Measurements from ENCODE around the gene CNTNAP2. TPM values are rescaled to one million over a fixed set of nuclear protein-coding genes. Genes with fewer than 3 reads are reported as not detected.

Gene CNTNAP2
- total and polyA plus RNA-seq, 2 of the 13 experiments (the other 11 are each of a cell fraction or from before 2014, with no cell fraction given): 0.40 to 0.42 TPM

DNA sequence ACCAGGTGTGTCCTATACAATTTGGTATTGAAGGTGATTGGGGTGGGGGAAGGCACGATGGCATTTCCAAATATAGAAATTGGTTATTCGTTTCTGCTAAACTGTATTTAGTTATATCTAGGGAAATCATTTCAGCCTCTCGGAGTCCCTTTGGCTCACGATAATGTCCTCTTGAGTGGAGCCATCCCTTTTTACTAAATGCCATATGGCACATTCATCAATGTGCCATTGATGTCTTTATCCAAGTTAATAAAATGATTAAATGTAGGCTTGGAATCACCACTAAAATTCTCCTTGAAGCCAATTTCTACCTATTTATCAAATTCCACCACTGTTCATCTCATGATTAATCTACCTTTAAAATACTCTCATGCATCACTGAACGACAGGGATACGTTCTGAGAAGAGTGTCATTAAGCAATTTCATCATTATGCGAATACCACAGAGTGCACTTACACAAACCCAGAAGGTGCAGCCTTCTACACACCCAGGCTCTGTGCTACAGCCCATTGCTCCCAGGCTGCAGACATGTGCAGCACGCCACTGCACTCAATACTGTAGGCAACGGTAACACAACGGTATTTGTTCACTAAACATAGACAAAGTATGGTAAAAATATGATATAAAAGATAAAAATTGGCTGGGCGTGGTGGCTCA, 2254.8 kb downstream of the CNTNAP2 start:
- no peak for TF ChIP-seq FOXJ3 (CRISPR knock-in tag; IDR thresholded peaks at IDR 0.05; ENCODE audit: borderline replicate concordance)
- Histone ChIP-seq H3K9me3 (ENCODE audit: low read length) (no peaks in the 10 kb centered on the region), H3K27ac (ENCODE audit: extremely low read length, insufficient read depth, low read length) (no peak overlapping the region), H2AFZ (ENCODE audit: low read length) (no peak overlapping the region), H3K36me3 (replicated peaks in 1 of 2; ENCODE audit: control insufficient read depth in 1 of 2, insufficient read depth in 2 of 2, low read length in 2 of 2) (no peaks in the 10 kb centered on the region), H3K4me1 (ENCODE audit: insufficient read depth, low read length) (no peaks in the 10 kb centered on the region), H3K9ac (ENCODE audit: insufficient read depth, low read depth, low read length) (no peak overlapping the region), H3K4me3 (replicated peaks in 1 of 3; ENCODE audit: insufficient read depth in 1 of 3, low read depth in 2 of 3, low read length in 3 of 3) (no peak overlapping the region), H3K79me2 (ENCODE audit: insufficient read depth, low read length) (no peaks in the 10 kb centered on the region), H3K4me2 (ENCODE audit: low read depth, low read length) (no peak overlapping the region), H4K20me1 (ENCODE audit: insufficient read depth, low read length) (no peaks in the 10 kb centered on the region), H3K27me3 (ENCODE audit: control insufficient read depth in 1 of 2, insufficient read depth in 2 of 2, low read length in 2 of 2) (no peaks in the 10 kb centered on the region; a peak in 1 of 5 replicates)
- ChIA-PET CTCF (ENCODE audit: low intra/inter-chr PET ratio, low total read pairs) (no interaction called here), POLR2A (no interaction called here)
- intact Hi-C loops (cut with micrococcal nuclease; ENCODE audit: unreplicated experiment): no loop called here
- FAIRE-seq: no peak
- no TSS peak for BruUV-seq (replicated peaks)
- ATAC-seq: no peak
- in situ Hi-C loops (cut with HindIII; ENCODE audit: extremely low pct_ligation_motif_present, low pct_unique_long_range_greater_than_20kb): no loop called here
- DNase-seq (ENCODE audit: low spot score): no peak
- WGBS (ENCODE audit: low lambda C conversion rate): 88% methylated on average over 11 of the region's 11 CpGs

DNA sequence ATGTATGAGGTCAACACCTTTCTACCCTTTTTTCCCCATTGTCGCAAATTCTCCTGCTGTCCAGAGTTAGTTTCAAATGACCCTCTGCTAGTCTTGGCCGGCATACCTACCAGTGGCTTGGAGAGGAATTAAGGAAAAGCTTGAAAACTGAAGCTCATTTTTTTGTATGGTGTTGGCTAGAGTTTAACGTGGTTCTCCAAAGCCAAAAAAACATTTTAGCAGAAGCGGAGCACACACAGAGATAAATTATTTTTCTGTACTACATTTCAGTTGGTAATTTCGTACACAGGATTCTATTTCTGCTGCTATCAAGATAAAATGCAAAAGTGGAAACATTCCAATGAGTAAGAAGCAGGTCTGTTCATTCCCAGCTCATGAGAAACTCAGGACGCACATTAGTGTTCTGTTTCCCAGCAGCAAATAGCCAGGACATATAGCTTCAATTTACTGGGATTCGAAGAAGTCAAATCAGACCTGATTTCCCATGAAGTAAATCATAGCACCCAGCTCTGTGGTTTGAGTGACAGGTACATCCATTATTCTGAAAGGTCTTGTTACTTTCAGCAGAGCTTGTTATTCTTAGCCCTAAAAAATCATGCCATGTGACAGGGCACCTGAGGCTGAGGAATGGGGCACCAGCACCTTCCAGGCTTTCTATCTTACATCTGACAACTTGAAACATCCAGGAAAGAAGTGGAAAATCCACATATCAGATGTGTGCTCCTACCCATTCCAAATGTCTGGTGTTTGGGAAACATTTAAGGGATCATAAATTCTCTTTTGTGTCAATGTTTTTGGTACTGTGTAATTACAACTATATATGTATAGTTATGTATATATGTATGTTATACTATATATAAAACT, 2258.0 kb downstream of the CNTNAP2 start:
- no peaks in the 10 kb centered on the region for H3K9me3 ChIP-seq (ENCODE audit: low read length)
- no peaks in the 10 kb centered on the region for H3K36me3 ChIP-seq (replicated peaks in 1 of 2; ENCODE audit: control insufficient read depth in 1 of 2, insufficient read depth in 2 of 2, low read length in 2 of 2)
- H2AFZ ChIP-seq (ENCODE audit: low read length): no peak overlapping the region
- in situ Hi-C loops (cut with HindIII; ENCODE audit: extremely low pct_ligation_motif_present, low pct_unique_long_range_greater_than_20kb) (no loop called here), intact Hi-C loops (cut with micrococcal nuclease; ENCODE audit: unreplicated experiment) (no loop called here)
- POLR2A ChIA-PET: no interaction called here
- H3K79me2 ChIP-seq (ENCODE audit: insufficient read depth, low read length): no peaks in the 10 kb centered on the region
- no peaks in the 10 kb centered on the region for H3K4me1 ChIP-seq (ENCODE audit: insufficient read depth, low read length)
- no peaks in the 10 kb centered on the region; a peak in 1 of 5 replicates for H3K27me3 ChIP-seq (ENCODE audit: control insufficient read depth in 1 of 2, insufficient read depth in 2 of 2, low read length in 2 of 2)
- DNase-seq (ENCODE audit: low spot score) (no peak), ATAC-seq (no peak), FAIRE-seq (no peak)
- CTCF ChIA-PET (ENCODE audit: low intra/inter-chr PET ratio, low total read pairs): no interaction called here
- no peak overlapping the region for H3K27ac ChIP-seq (ENCODE audit: extremely low read length, insufficient read depth, low read length)
- WGBS (ENCODE audit: low lambda C conversion rate): 89% methylated on average over 7 of the region's 7 CpGs
- H3K4me3 ChIP-seq (replicated peaks in 1 of 3; ENCODE audit: insufficient read depth in 1 of 3, low read depth in 2 of 3, low read length in 3 of 3): no peak overlapping the region
- H4K20me1 ChIP-seq (ENCODE audit: insufficient read depth, low read length): no peaks in the 10 kb centered on the region
- BruUV-seq (replicated peaks): no TSS peak
- no peak overlapping the region for H3K4me2 ChIP-seq (ENCODE audit: low read depth, low read length)
- H3K9ac ChIP-seq (ENCODE audit: insufficient read depth, low read depth, low read length): no peak overlapping the region
- TF ChIP-seq ZNF709 (CRISPR knock-in tag; IDR thresholded peaks at IDR 0.05) (no peak), ZNF589 (CRISPR knock-in tag; conservative IDR thresholded peaks at IDR 0.05) (no peak), ZNF274 (CRISPR knock-in tag; IDR thresholded peaks at IDR 0.05) (no peak), ZNF549 (CRISPR knock-in tag; IDR thresholded peaks at IDR 0.05) (no peak), ARNT (IDR thresholded peaks at IDR 0.05) (no peak), ZNF644 (CRISPR knock-in tag; IDR thresholded peaks at IDR 0.05; ENCODE audit: low read depth) (no peak), ZNF558 (CRISPR knock-in tag; IDR thresholded peaks at IDR 0.05; ENCODE audit: borderline replicate concordance) (no peak), GATAD2A (CRISPR knock-in tag; IDR thresholded peaks at IDR 0.05) (no peak), TGIF2 (CRISPR knock-in tag; IDR thresholded peaks at IDR 0.05) (no peak)
- TF ChIP-seq, protein P1, sequence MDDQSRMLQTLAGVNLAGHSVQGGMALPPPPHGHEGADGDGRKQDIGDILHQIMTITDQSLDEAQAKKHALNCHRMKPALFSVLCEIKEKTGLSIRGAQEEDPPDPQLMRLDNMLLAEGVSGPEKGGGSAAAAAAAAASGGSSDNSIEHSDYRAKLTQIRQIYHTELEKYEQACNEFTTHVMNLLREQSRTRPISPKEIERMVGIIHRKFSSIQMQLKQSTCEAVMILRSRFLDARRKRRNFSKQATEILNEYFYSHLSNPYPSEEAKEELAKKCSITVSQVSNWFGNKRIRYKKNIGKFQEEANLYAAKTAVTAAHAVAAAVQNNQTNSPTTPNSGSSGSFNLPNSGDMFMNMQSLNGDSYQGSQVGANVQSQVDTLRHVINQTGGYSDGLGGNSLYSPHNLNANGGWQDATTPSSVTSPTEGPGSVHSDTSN (CRISPR knock-in tag; IDR thresholded peaks at IDR 0.05; ENCODE audit: borderline replicate concordance): no peak
- TF ChIP-seq, protein P2, sequence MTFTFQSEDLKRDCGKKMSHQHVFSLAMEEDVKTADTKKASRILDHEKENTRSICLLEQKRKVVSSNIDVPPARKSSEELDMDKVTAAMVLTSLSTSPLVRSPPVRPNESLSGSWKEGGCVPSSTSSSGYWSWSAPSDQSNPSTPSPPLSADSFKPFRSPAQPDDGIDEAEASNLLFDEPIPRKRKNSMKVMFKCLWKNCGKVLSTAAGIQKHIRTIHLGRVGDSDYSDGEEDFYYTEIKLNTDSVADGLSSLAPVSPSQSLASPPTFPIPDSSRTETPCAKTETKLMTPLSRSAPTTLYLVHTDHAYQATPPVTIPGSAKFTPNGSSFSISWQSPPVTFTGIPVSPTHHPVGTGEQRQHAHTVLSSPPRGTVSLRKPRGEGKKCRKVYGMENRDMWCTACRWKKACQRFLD (CRISPR knock-in tag; IDR thresholded peaks at IDR 0.05; ENCODE audit: borderline replicate concordance): no peak
